C4-2B (cell line): Measurements from ENCODE around the gene XPO4.
A peak's percentile ranks its signal among the peaks of the same experiment; 100 is the strongest.
"Not testable (repeated sequence)": the region's sequence is repeated elsewhere in the genome, so short reads cannot be mapped to it uniquely, and the experiment has no call there.

Experiments used
- H3K27ac ChIP-seq: fragments of 450-650 bp; 2 replicates; pipeline ENCODE4 v1.5.1; 2017
- CTCF ChIP-seq: fragments of 450-650 bp; conservative IDR thresholded peaks from 2 replicates; pipeline ENCODE4 v1.5.1; 2017; ENCODE audit warnings: mild to moderate bottlenecking
- ZFX ChIP-seq: fragments of 450-650 bp; IDR thresholded peaks from 2 replicates; pipeline ENCODE4 v1.6.1; 2017

XPO4 gene

GRCh38 chr13:20877902-20878301 is 24.6 kb downstream of the XPO4 start:
- TF ChIP-seq CTCF = no peak
- TF ChIP-seq ZFX = no peak
- H3K27ac ChIP-seq = no peak overlapping the region

- H3K27ac ChIP-seq = not testable (repeated sequence)
Measured at GRCh38 chr13:20876802-20877201, 25.7 kb downstream of the XPO4 start.

DNA sequence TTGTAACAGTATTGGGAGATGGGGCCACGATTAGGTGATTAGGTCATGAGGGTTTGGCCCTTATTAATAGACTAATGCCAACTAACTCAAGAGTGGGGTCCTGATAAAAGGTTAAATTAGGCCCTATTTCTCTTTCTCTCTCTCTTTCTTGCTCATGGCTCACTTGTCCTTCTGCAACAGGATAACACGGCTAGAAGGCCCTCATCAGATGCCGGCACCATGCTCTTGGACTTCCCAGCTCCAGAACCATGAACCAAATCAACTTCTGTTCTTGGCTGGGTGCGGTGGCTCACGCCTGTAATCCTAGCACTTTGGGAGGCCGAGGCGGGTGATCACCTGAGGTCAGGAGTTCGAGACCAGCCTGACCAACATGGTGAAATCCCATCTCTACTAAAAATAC is 28.1 kb downstream of the XPO4 start:
- H3K27ac ChIP-seq = not testable (repeated sequence)

DNA sequence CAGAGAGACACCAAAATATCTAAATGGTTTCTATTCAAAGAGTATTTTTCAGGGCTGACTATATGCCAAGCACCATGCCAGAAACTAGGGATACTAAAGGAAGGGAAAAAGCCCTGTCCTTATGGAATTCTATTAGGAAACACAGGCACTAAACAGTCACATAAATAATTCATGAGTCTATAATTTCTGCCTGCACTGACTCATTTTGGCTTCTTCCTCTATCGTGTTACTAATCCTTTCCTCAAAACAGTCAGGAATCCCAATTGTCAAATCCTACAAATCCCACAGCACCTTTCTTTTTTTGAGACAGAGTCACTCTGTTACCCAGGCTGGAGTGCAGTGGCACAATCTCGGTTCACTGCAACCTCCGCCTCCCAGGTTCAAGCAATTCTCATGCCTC is 29.2 kb downstream of the XPO4 start:
- TF ChIP-seq ZFX (no peak), CTCF (no peak)
- H3K27ac ChIP-seq = no peak overlapping the region

DNA sequence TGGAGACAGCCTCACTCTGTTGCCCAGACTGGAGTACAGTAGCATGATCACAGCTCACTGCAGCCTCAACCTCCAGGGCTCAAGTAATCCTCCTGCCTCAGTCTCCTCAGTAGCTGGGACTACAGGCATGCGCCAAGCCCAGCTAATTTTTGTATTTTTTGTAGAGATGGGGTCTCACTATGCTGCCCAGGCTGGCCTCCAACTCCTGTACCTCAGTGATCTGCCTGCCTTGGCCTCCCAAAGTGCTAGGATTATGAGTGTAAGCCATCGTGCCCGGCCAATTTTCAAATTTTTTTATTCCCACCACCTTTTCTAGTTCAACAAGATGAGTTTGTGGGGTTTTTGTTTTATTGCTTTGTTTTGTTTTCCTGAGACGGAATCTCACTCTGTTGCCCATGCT is 31.7 kb downstream of the XPO4 start:
- H3K27ac ChIP-seq = no peak overlapping the region
- TF ChIP-seq CTCF (no peak), ZFX (no peak)

- no peak overlapping the region for H3K27ac ChIP-seq
- no peak for TF ChIP-seq ZFX
- TF ChIP-seq CTCF = peak; percentile 58
Measured at GRCh38 chr13:20869540-20869939, 33.0 kb downstream of the XPO4 start.

DNA sequence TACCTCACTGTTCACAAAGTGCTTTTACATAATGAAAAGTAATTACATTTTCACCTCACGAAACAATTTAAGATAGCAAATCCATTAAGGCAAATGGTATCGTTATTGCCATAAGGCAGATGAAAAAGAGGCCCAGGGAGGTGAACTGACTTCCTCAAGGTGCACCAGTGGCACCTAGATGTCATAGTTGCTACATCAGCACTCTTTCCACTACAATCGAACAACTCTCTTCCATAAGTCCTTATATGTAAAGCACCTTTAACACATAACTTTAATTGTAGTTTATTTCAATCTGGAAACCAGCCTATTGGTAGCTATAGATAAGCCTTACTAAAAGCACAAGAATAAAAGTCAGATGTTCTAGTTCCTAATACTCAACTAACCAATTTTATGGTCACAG is 35.1 kb downstream of the XPO4 start:
- TF ChIP-seq ZFX (no peak), CTCF (no peak)

DNA sequence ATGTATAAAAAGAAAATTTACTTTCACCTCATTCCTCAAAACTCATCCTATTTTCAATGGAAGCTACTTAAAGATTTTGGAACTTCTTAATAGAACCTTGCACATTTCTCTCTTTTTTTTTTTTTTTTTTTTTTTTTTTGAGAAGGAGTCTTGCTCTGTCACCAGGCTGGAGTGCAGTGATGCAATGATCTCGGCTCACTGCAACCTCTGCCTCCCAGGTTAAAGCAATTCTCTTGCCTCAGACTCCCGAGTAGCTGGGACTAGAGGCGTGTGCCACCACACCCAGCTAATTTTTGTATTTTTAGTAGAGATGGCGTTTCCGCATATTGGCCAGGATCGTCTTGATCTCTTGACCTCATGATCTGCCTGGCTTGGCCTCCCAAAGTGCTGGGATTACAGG is 40.9 kb downstream of the XPO4 start:
- not testable (repeated sequence) for H3K27ac ChIP-seq

More for the DNA sequence above, 35.1 kb downstream of the XPO4 start:
- H3K27ac ChIP-seq = no peak overlapping the region

DNA sequence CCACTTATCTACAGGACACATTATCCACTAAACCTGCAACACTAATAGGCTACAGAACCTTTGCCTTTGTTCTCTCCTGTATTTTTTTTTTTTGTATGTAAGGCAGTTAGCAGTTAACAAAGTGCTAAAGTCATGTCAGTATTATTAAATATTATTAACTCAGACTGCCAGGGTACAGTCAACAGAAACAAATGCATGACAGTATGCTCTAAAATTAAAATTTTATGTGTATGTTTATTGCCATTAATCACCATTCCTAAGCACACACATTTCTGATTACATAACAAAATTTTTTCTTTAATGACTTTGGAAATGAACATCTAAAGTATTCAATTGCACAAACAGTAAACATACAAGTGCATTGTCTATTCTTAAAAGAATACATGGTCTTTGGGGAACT is 41.7 kb downstream of the XPO4 start:
- TF ChIP-seq ZFX = no peak
- no peak for TF ChIP-seq CTCF

More for the DNA sequence above, 41.7 kb downstream of the XPO4 start:
- no peak overlapping the region for H3K27ac ChIP-seq
